HEK293 (cell line): Measurements from ENCODE around the gene LHFPL2.

ENCODE experiments used
- GFI1B ChIP-seq: fragments of 450-650 bp; formaldehyde crosslinking; IDR thresholded peaks from 2 replicates; pipeline ENCODE4 v1.5.1; 2016; ENCODE audit warnings: missing biosample characterization, missing genetic modification characterization
- RBAK ChIP-seq: fragments of 450-650 bp; formaldehyde crosslinking; IDR thresholded peaks from 2 replicates; pipeline ENCODE4 v1.5.1; 2016; ENCODE audit warnings: missing biosample characterization, missing genetic modification characterization
- TCF7L2 ChIP-seq: IDR thresholded peaks from 2 replicates; pipeline ENCODE4 v1.6.1; 2011; ENCODE audit warnings: low read depth, mild to moderate bottlenecking, inconsistent platforms, low read length, moderate library complexity, borderline replicate concordance
- ZNF2 ChIP-seq: fragments of 450-650 bp; formaldehyde crosslinking; IDR thresholded peaks from 2 replicates; pipeline ENCODE4 v1.5.1; 2016; ENCODE audit warnings: missing biosample characterization, missing genetic modification characterization
- ZNF394 ChIP-seq: fragments of 450-650 bp; formaldehyde crosslinking; IDR thresholded peaks from 2 replicates; pipeline ENCODE4 v1.5.1; 2016; ENCODE audit warnings: missing biosample characterization, missing genetic modification characterization, mild to moderate bottlenecking, moderate library complexity, borderline replicate concordance
- ZNF433 ChIP-seq: fragments of 450-650 bp; formaldehyde crosslinking; IDR thresholded peaks from 2 replicates; pipeline ENCODE4 v1.5.1; 2016; ENCODE audit warnings: missing biosample characterization, missing genetic modification characterization, low read depth
- ZNF596 ChIP-seq: fragments of 450-650 bp; IDR thresholded peaks from 2 replicates; pipeline ENCODE4 v1.5.0; 2018; ENCODE audit warnings: missing biosample characterization, mild to moderate bottlenecking, missing genetic modification characterization, moderate library complexity
- ZNF654 ChIP-seq: fragments of 450-650 bp; formaldehyde crosslinking; IDR thresholded peaks from 2 replicates; pipeline ENCODE4 v1.5.1; 2016; ENCODE audit warnings: low read depth, missing biosample characterization, missing genetic modification characterization
- TF ChIP-seq, protein P1 (sequence below): fragments of 450-650 bp; formaldehyde crosslinking; IDR thresholded peaks from 2 replicates; pipeline ENCODE4 v1.5.1; 2016; ENCODE audit warnings: missing biosample characterization, missing genetic modification characterization
- TF ChIP-seq, protein P2 (sequence below): fragments of 450-650 bp; formaldehyde crosslinking; IDR thresholded peaks from 2 replicates; pipeline ENCODE4 v1.5.1; 2016; ENCODE audit warnings: missing biosample characterization, missing genetic modification characterization

DNA sequence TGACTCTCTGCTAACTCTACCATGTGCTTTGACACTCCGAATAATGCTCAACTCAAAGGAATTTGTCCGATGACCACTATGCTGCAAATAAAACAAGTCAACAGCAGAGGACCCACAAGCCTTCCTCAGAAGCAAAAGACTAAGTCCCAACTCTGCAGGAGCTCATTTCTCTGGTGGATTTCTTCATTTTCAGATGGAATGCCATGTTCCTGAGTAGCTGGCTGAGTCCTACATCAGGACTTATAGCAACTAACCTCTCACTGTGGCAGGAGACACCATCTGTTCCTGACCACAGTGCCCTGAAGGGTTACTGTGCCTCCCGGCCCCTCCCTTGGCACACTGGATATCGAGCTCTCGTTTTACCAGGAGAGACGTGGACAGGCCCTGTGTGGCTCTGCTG, 20.8 kb downstream of the LHFPL2 start:
- TF ChIP-seq RBAK (no peak), GFI1B (tag by site-specific recombination) (no peak), ZNF2 (no peak), ZNF433 (tag by site-specific recombination) (no peak), TCF7L2 (no peak), ZNF394 (tag by site-specific recombination) (no peak), ZNF596 (no peak), ZNF654 (tag by site-specific recombination) (no peak)
- TF ChIP-seq, protein P1, sequence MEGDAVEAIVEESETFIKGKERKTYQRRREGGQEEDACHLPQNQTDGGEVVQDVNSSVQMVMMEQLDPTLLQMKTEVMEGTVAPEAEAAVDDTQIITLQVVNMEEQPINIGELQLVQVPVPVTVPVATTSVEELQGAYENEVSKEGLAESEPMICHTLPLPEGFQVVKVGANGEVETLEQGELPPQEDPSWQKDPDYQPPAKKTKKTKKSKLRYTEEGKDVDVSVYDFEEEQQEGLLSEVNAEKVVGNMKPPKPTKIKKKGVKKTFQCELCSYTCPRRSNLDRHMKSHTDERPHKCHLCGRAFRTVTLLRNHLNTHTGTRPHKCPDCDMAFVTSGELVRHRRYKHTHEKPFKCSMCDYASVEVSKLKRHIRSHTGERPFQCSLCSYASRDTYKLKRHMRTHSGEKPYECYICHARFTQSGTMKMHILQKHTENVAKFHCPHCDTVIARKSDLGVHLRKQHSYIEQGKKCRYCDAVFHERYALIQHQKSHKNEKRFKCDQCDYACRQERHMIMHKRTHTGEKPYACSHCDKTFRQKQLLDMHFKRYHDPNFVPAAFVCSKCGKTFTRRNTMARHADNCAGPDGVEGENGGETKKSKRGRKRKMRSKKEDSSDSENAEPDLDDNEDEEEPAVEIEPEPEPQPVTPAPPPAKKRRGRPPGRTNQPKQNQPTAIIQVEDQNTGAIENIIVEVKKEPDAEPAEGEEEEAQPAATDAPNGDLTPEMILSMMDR (tag by site-specific recombination), result no peak
- TF ChIP-seq, protein P2, sequence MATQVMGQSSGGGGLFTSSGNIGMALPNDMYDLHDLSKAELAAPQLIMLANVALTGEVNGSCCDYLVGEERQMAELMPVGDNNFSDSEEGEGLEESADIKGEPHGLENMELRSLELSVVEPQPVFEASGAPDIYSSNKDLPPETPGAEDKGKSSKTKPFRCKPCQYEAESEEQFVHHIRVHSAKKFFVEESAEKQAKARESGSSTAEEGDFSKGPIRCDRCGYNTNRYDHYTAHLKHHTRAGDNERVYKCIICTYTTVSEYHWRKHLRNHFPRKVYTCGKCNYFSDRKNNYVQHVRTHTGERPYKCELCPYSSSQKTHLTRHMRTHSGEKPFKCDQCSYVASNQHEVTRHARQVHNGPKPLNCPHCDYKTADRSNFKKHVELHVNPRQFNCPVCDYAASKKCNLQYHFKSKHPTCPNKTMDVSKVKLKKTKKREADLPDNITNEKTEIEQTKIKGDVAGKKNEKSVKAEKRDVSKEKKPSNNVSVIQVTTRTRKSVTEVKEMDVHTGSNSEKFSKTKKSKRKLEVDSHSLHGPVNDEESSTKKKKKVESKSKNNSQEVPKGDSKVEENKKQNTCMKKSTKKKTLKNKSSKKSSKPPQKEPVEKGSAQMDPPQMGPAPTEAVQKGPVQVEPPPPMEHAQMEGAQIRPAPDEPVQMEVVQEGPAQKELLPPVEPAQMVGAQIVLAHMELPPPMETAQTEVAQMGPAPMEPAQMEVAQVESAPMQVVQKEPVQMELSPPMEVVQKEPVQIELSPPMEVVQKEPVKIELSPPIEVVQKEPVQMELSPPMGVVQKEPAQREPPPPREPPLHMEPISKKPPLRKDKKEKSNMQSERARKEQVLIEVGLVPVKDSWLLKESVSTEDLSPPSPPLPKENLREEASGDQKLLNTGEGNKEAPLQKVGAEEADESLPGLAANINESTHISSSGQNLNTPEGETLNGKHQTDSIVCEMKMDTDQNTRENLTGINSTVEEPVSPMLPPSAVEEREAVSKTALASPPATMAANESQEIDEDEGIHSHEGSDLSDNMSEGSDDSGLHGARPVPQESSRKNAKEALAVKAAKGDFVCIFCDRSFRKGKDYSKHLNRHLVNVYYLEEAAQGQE (tag by site-specific recombination), result no peak
